ENCODE data around the gene TNP2.

DNA sequence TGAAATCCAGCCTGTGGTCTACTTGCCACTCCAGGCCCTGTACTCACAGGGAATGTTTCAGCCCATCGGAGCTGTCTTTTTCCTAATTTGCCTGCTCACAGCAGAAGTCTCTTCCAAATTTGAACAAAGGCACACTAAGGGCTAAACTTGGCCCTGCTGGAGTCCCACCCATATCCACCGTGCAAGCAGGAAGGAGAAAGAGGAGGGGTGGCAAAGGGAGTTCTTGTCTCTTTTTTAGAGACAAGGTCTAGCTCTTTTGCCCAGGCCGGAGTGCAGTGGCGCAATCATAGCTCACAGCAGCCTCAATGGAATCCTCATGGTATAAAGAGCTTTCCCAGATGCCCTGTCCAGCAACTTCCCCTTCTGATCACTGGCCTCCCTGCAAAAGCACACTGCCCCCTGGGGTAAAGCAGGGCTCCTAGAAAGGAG, 14.7 kb upstream of the TNP2 start:
- no peak for TF ChIP-seq POLR2A (IDR thresholded peaks at IDR 0.05; ENCODE audit: low read depth, low read length)
- TF ChIP-seq PAX5 (IDR thresholded peaks at IDR 0.05; ENCODE audit: insufficient read depth, low read length, severe bottlenecking), result no peak
- TF ChIP-seq POLR2AphosphoS5 (IDR thresholded peaks at IDR 0.05; ENCODE audit: low read depth, low read length), result no peak
- TF ChIP-seq TAF1 (IDR thresholded peaks at IDR 0.05; ENCODE audit: low read depth, low read length), result no peak
- TF ChIP-seq POU2F2 (IDR thresholded peaks at IDR 0.05; ENCODE audit: low read depth, low read length), result no peak
